HG02610 (cell line): ENCODE data around the gene APEX2.
"Not testable (repeated sequence)": the region's sequence is repeated elsewhere in the genome, so short reads cannot be mapped to it uniquely, and the experiment has no call there.

Experiments
- ATAC-seq: cut with Tn5 transposase; IDR thresholded peaks from one replicate; pipeline ENCODE4 v1.9.1; 2021; ENCODE audit warnings: mild to moderate bottlenecking, moderate library complexity; ENCODE audit not compliant: unreplicated experiment

Gene APEX2

DNA sequence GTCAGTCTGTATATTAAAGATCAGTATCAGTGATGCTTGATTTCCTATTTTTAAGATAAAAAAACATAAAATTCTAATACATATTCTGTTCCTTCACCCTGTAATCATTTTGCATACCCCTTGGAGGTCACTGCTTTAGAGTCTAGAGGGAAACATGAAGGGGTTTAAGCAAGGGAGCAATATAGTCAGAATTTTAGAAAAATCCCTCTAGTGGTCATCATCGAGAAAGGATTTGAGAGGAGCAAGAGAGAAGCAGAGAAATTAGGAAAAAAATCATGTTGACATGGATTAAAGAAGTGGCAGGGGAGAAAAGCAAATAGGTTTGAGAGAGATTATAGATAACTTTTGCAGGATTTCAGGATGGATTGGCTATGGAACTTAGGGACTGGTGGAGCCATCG is 11.1 kb downstream of the APEX2 start:
- no peak for ATAC-seq

DNA sequence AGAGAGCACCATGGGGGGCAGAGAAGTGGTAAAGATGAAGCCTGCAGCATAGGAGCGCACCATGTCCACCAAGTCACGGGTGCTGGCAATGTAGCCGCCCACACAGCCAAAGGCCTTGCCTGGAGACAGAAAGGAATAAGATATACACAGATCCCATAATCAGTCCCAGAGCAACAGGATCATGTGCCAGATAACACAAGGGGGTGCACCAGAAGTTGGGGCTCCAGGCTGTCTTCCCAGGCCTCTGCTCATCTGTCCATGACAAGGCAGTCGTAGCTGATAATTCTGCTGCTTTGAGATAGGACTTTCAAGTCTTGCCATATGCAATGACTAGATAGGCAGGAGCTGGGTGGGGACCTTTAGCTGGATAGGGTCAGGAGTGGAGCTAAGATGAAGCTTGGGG is 14.7 kb downstream of the APEX2 start:
- ATAC-seq, result no peak

DNA sequence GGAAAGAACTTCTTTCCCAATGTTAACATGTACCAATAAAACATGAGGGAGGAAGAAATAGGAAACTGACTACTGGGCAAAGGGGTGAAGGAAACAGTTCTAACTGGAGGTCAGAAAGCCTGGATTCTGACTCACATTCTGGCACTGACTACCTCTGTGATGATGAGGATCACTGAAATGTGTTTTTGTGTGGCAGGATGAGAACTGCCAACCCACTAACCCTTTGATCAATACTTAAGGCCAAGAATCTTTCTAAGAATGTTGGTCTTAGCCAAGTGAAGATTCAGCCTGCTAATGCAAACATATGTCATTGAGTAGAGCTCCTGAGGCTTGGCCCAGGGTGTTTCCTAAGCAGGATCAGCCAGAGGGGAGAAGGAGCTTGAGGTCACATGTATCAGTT is 26.0 kb downstream of the APEX2 start:
- no peak for ATAC-seq

DNA sequence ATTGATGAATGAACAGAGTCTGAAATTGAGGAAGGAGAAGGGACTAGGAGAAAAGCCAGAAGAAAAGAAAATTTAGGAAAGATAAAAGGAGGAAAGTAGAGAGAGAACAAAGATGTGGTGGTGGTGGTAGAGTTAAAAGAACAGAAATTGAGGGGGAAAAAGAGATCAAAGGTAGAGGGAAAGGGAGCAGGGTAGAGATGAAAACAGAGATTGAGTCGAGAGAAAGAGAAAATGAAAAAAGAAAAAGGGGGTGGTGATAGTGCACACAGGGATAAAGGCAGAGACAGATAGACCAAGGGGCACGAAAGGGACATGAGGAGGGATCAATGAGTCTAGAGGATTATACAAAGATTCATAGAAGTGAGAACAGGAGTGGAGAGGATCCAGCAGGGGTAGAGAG is 26.7 kb downstream of the APEX2 start:
- ATAC-seq, result no peak

DNA sequence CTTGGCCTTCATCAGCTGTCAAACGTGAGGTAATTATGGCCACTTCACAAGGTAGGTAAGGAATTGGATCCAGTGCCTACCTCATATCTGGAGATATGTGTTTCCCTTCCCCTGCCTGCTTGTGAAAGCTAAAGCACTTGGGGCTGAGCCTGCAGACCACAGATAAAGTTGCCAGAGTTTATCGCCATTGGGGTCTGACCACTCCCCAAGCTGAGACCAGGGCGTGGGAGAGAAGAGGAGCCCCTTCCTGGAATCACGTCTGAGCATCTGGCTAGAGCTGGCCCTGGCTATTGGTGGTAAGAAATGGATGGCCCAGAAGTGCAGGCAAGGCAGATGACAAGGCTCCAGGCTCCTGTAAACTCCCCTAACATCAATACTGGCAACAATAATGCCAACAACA is 27.9 kb downstream of the APEX2 start:
- ATAC-seq, result no peak

DNA sequence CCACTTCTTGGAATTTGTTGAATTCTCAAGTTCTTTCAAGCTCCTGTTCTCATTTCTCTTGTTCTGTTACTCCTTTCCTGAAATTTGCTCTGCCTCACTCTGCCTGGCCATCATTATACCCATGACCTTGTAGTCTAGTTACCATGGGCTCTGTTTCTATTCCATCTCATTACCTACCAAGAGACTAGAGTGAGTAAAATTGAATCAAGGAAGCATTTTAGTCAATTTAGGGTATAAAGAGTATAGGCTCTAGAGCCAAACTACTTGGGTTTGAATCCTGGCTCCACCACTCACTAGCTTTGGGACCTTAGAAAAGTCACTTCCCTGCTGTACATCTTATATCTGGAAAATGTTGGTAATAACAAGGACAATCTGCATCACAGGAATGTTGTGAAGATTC is 28.4 kb downstream of the APEX2 start:
- no peak for ATAC-seq

DNA sequence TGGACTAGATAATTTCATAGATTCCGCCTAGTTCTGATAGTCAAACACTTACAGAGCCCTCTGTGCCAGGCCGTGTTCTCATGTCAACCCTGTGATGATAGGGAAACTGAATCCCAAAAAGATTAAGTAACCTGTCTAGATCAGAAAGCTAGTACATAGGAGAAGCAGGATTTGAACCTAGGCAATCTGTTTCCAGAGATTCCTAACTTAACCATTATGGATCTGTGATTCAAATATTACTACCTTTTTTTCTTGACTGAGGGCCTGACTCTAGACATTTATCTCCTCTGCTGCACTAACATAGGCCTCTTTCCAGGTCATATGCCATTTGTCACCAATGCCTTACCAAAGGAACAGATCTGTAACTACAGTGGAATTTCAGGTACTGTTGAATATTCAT is 29.1 kb downstream of the APEX2 start:
- no peak for ATAC-seq

DNA sequence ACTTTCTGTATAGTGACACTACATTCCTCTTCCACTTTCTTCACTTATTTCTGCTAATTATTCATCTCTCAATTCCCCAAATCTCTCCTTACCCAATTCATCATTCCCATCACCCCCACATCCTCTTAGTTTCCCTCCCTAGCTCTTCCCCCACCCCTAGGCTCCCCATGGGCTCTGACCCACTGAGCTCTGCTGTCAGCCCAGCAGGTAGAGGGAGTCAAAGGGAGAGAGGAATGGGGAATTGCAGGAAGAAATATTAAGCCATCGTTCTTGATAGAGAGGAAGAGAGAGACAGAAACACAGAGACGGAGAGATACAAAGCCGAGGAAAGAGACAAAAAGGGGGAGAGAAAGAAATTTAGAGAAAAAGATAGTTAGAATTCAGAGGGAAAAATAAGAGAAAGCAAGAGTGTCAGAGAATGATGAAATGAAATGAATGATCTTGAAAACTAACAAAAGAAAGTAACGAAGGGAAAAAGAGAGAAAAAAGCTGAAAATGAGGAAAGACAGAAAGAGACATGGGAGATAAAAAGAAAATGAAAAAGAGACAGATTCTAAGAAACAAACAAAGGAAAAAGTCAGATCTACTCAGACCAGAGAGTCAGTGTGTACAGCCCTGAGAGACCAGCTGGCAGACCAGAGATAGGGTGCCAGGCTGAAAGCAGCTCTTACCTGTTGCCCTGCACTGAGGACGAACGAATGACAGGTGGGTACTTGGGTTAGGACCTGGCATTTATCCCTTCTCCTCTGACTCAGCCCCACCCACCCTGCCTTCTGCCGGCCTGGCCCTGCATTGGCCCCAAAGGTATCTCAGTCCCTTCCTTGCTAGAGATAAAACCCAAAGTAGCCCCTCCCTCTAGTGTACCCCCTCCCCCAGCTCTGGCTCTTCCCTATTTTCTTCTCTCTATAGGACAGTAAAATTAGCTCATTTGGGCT is 30.4 kb downstream of the APEX2 start, which contains the start of gene ALAS2:
Gene ALAS2 (minus strand): TSS at position 707 of the 935 bp plus-strand sequence. CDS start 4,977 bp downstream, outside the sequence.
- no peak for ATAC-seq

DNA sequence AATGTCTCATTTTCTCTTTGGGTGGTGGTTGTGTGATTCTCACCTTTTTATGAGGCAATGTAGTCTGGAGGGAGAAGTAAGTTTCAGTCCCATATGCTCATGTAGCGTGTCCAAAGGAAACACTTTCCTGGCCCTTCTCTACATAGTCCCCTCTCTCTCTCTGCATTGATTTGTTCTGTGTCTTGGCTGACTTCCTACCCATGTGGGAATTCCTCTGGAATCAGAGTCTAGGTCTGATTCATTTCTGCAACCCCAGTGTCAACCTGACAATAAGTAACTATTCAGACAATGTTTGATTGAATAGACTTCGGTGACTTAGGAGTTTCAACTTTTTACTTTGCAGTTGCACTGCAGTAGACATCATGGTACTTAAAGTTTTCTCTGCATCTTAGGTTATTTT is 33.3 kb downstream of the APEX2 start:
- ATAC-seq, result no peak

DNA sequence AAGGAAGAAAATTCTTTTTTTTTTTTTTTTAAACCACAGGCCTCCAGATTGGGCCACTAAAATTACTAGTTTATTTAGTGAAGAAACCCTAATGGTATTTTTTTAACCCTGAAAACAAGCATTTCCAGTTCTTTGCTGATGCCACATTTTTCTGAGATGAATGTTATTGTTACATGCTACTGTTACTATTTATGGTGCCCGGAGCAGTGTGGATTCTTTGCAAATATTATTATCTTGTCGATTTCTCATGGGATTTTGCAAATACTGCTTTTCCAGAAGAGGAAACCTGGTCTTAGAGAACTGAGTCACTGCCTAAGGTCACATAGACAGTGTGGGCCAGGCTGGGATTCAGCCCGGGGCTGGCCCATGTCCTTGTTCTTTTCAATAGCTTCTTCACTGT is 39.3 kb downstream of the APEX2 start:
- no peak for ATAC-seq

DNA sequence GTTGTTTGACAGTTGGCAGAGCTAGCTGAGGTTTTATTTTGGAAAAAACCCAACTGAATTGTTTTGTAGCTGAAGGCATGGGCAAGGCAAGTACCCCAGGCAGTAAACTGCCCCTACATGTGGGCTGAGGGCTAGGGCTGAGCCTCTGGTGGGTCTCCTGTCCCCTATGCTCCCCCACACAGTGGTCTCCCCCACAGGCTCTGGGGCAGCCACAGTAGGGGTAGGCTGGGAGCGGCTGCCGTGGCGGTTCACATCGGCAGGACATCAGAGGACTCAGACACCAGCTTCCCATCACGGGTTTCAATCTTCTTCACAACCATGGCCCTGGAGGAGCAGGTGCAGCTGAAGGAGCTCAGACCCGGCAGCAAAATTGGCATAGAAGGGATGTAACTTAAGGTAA is 41.4 kb downstream of the APEX2 start:
- no peak for ATAC-seq

DNA sequence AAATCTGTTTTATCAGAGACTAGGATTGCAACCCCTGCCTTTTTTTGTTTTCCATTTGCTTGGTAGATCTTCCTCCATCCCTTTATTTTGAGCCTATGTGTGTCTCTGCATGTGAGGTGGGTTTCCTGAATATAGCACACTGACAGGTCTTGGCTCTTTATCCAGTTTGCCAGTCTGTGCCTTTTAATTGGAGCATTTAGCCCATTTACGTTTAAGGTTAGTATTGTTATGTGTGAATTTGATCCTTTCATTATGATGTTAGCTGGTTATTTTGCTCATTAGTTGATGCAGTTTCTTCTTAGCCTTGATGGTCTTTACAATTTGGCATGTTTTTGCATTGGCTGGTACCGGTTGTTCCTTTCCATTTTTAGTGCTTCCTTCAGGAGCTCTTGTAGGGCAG is 50.4 kb downstream of the APEX2 start:
- not testable (repeated sequence) for ATAC-seq

DNA sequence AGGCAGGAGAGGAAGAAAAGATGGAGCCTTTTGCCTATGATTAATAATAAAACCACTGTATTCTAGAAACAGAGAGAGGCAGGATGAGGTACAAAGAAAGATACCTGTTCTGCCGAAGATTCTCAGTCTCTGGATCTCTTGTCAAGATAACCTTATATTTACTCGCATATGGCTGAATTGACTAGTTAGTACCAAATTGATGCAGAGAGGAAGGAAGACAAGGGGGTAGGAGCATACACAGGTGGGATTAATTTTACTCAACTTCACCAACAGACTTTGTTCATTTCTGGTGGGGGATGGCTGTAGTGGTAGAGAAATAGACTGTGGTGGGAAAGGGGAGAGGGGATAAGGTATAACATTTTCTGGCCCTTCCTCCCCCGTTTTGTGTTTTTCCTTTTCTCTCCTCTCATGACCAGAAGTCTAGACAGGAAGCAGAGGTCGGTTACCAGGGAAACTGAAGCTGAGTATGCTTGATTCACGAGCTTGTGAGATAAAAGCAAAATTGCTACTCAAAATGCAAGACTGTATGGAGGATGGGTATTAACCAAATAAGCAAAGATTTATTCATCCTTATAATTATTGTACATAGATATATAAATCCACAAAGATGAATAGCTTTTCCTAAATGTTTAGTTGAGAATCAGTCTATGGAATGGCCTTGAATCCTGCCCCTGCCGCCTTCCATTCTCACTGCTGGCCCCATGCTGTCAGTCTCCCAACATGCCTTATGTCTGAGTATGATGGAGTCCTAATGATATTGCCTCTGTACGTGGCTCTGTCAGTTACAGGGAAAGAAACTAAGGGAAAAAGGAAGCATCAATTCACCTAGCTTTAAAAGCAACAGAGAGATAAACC is 56.9 kb downstream of the APEX2 start:
- no peak for ATAC-seq

DNA sequence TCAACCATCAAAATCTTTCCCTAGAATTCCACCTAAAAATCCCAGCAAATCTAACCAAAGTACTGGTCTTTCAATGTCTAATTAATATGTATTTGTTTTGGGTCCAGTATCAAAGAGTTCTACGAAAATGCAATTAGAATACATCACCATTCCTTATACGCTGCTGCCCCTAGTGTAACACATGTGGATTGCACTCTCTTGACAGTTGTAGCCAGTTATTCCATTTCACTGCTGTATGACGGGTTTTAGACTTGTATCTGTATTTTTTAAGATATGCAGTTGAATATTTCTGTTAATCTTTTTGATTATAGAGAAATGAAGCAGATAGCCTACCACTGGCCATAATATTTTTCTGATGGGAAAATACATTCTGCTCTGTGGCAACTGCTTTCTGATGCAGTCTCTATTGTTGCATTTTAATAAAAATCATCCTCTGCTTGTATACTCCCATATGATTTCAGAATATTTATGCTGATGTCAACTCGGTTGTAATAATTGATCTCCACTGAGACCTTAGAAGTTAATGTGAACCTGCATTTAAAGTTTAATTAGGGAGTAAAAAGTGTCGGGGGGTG is 57.6 kb downstream of the APEX2 start:
- peak; percentile 45 for ATAC-seq
